HCT116 (cell line): ENCODE results near the gene CWC27.

Source experiments
- ATF3 ChIP-seq: IDR thresholded peaks from 2 replicates; pipeline ENCODE4 v1.6.1; 2012
- CEBPB ChIP-seq: IDR thresholded peaks from 2 replicates; pipeline ENCODE4 v1.6.1; 2012; ENCODE audit warnings: low read depth
- CTCF ChIP-seq, 3 experiments: fragments of 200-600 bp in 1 of 3; sonication (generic) in 1 of 3; IDR thresholded peaks in 2 of 3; conservative IDR thresholded peaks in 1 of 3; 2 replicates each; pipeline ENCODE4 v1.5.1; 2012 to 2017; ENCODE audit warnings: low read depth in 2 of 3, low read length in 2 of 3, antibody characterized with exemption in 1 of 3, borderline replicate concordance in 1 of 3, control low read depth in 1 of 3, mild to moderate bottlenecking in 1 of 3, mixed read lengths in 1 of 3, mixed run types in 1 of 3, moderate library complexity in 1 of 3; ENCODE audit not compliant: insufficient read depth in 1 of 3
- ELF1 ChIP-seq: IDR thresholded peaks from 2 replicates; pipeline ENCODE4 v1.6.1; 2012; ENCODE audit warnings: low read depth, borderline replicate concordance
- EZH2 ChIP-seq: fragments of 200-600 bp; sonication (generic); IDR thresholded peaks from 2 replicates; pipeline ENCODE4 v1.6.1; 2017; ENCODE audit warnings: antibody characterized with exemption, mixed run types
- EZH2phosphoT487 ChIP-seq: fragments of 200-600 bp; IDR thresholded peaks from 2 replicates; pipeline ENCODE4 v1.6.1; 2018; ENCODE audit warnings: antibody characterized with exemption, borderline replicate concordance
- POLR2A ChIP-seq: IDR thresholded peaks from 2 replicates; pipeline ENCODE4 v1.7.0; 2011; ENCODE audit warnings: borderline replicate concordance; ENCODE audit not compliant: insufficient read depth, insufficient read length; ENCODE audit errors: extremely low read depth
- POLR2AphosphoS5 ChIP-seq: IDR thresholded peaks from 2 replicates; pipeline ENCODE4 v1.6.1; 2011; ENCODE audit warnings: mild to moderate bottlenecking, low read depth, low read length, moderate library complexity
- REST ChIP-seq: IDR thresholded peaks from 2 replicates; pipeline ENCODE4 v1.6.1; 2012; ENCODE audit warnings: low read depth
- SIN3A ChIP-seq: IDR thresholded peaks from 2 replicates; pipeline ENCODE4 v1.6.1; 2012; ENCODE audit warnings: low read depth
- SP1 ChIP-seq: IDR thresholded peaks from 2 replicates; pipeline ENCODE4 v1.6.1; 2012; ENCODE audit warnings: low read depth
- TCF7L2 ChIP-seq: IDR thresholded peaks from 2 replicates; pipeline ENCODE4 v1.7.0; 2011; ENCODE audit warnings: borderline replicate concordance, inconsistent platforms; ENCODE audit not compliant: insufficient read depth, insufficient read length; ENCODE audit errors: extremely low read depth
- YY1 ChIP-seq: IDR thresholded peaks from 2 replicates; pipeline ENCODE4 v1.6.1; 2011; ENCODE audit warnings: low read length, low read depth, moderate library complexity, mild to moderate bottlenecking; ENCODE audit not compliant: insufficient replicate concordance; ENCODE audit errors: extremely low read depth
- ZFX ChIP-seq: fragments of 450-650 bp; IDR thresholded peaks from 2 replicates; pipeline ENCODE4 v1.6.1; 2017

- TF ChIP-seq POLR2A = no peak
- no peak for TF ChIP-seq POLR2AphosphoS5
- TF ChIP-seq CTCF (IDR thresholded peaks at IDR 0.05 in 2 of 3, conservative IDR thresholded peaks at IDR 0.05 in 1 of 3; ENCODE audit: borderline replicate concordance in 1 of 3, insufficient read depth in 1 of 3, low read depth in 2 of 3, low read length in 2 of 3) = no peak
- no peak for TF ChIP-seq EZH2
- TF ChIP-seq REST = no peak
- no peak for TF ChIP-seq EZH2phosphoT487
- TF ChIP-seq SP1 = no peak
- TF ChIP-seq TCF7L2 = no peak
- TF ChIP-seq YY1 = no peak
- TF ChIP-seq CEBPB = no peak
- no peak for TF ChIP-seq ELF1
- TF ChIP-seq ATF3 = no peak
- no peak for TF ChIP-seq ZFX
- no peak for TF ChIP-seq SIN3A
Observed at GRCh38 chr5:64923151-64923685, 154.5 kb downstream of the CWC27 start.
